ENCODE data around the gene C8G. TPM values are rescaled to one million over a fixed set of nuclear protein-coding genes. Genes with fewer than 3 reads are reported as not detected.

The C8G gene
- total and polyA plus RNA-seq, 2 of the 13 experiments (the other 11 are each of a cell fraction or from before 2014, with no cell fraction given) = 4.9 to 12.8 TPM

- TF ChIP-seq SNAPC4 (CRISPR knock-in tag; IDR thresholded peaks at IDR 0.05) = no peak
- peak; percentile 34; the same call in 1 of the 2 replicates for TF ChIP-seq CTCF (CRISPR knock-in tag; IDR thresholded peaks at IDR 0.05)
- no peak for TF ChIP-seq EP300 (IDR thresholded peaks at IDR 0.05; ENCODE audit: low read depth in 2 of 2, low read length in 2 of 2)
- TF ChIP-seq EP300 (CRISPR knock-in tag; IDR thresholded peaks at IDR 0.05; ENCODE audit: borderline replicate concordance) = no peak
- peak; percentile 22; the same call in 1 of the 2 replicates for TF ChIP-seq ZNF768 (CRISPR knock-in tag; IDR thresholded peaks at IDR 0.05)
- TF ChIP-seq MTF1 (CRISPR knock-in tag; IDR thresholded peaks at IDR 0.05) = no peak
- no peak for TF ChIP-seq RCOR2 (CRISPR knock-in tag; IDR thresholded peaks at IDR 0.05)
- 0 out of 2 replicates have a peak, but pooled peaks have one; percentile 11 for TF ChIP-seq ZNF687 (CRISPR knock-in tag; IDR thresholded peaks at IDR 0.05)
- TF ChIP-seq DNMT1 (CRISPR knock-in tag; IDR thresholded peaks at IDR 0.05) = no peak
- TF ChIP-seq FIP1L1 (IDR thresholded peaks at IDR 0.05; ENCODE audit: borderline replicate concordance, insufficient read depth, low read depth, low read length) = no peak
These were observed 19.5 kb upstream of the C8G start (continued) for GRCh38 chr9:136925414-136926153.
